GM12891 (cell line): ENCODE measurements around the gene MSI2.
"Not testable (repeated sequence)": the region's sequence is repeated elsewhere in the genome, so short reads cannot be mapped to it uniquely, and the experiment has no call there.

ENCODE experiments used
- POLR2A ChIP-seq: IDR thresholded peaks from 2 replicates; pipeline ENCODE4 v1.6.1; 2011; ENCODE audit warnings: low read depth, low read length, control low read depth
- POLR2AphosphoS5 ChIP-seq: IDR thresholded peaks from 2 replicates; pipeline ENCODE4 v1.6.1; 2011; ENCODE audit warnings: low read depth, low read length, control low read depth
- POU2F2 ChIP-seq: IDR thresholded peaks from 2 replicates; pipeline ENCODE4 v1.6.1; 2011; ENCODE audit warnings: low read depth, mild to moderate bottlenecking, control low read depth, low read length, moderate library complexity
- SPI1 ChIP-seq: IDR thresholded peaks from 2 replicates; pipeline ENCODE4 v1.6.1; 2011; ENCODE audit warnings: low read depth, low read length, control low read depth
- TAF1 ChIP-seq: IDR thresholded peaks from 2 replicates; pipeline ENCODE4 v1.6.1; 2011; ENCODE audit warnings: low read depth, low read length, control low read depth

DNA sequence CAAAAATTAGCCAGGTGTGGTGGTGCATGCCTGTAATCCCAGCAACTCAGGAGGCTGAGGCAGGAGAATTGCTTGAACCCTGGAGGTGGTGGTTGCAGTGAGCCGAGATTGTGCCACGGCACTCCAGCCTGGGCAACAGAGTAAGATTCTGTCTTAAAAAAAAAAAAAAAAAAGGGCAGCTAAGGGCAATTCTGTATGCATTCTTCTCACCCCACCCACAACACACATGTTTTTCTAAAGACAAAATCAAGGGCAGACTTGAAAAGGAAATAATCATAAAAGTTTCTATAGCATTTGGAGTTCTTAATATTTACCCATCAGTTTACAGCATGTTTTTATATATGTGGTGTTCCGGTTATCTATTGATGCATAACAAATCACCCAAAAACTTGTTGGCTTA lies 242.9 kb downstream of the MSI2 start:
- TF ChIP-seq POLR2A, POLR2AphosphoS5, SPI1, TAF1, POU2F2: not testable (repeated sequence)
